MM.1S (cell line): Measurements from ENCODE around the gene RNF115.

Source experiments
- DNase-seq: peaks from one replicate; pipeline ENCODE4 v3.0.0-alpha.2; 2015
- H2AFZ ChIP-seq: fragments of 300-600 bp; sonication (generic); 2 replicates; pipeline ENCODE4 v1.6.0; 2016; ENCODE audit warnings: antibody characterized with exemption, low read length
- H3F3A ChIP-seq: fragments of 300-600 bp; sonication (generic); 2 replicates; pipeline ENCODE4 v1.6.1; 2016; ENCODE audit warnings: mild to moderate bottlenecking, antibody characterized with exemption, low read length, moderate library complexity, mixed read lengths; ENCODE audit not compliant: insufficient read depth
- H3K27ac ChIP-seq: fragments of 300-600 bp; sonication (generic); 2 replicates; pipeline ENCODE4 v1.5.1; 2016; ENCODE audit warnings: mild to moderate bottlenecking, low read length
- H3K27me3 ChIP-seq: fragments of 300-600 bp; sonication (generic); replicated peaks from 2 replicates; pipeline ENCODE4 v1.6.0; 2016; ENCODE audit warnings: low read length; ENCODE audit not compliant: insufficient read depth
- H3K36me3 ChIP-seq: fragments of 300-600 bp; sonication (generic); replicated peaks from 2 replicates; pipeline ENCODE4 v1.6.1; 2016; ENCODE audit warnings: mild to moderate bottlenecking, low read length, mixed read lengths; ENCODE audit not compliant: insufficient read depth
- H3K4me1 ChIP-seq: fragments of 300-600 bp; sonication (generic); 2 replicates; pipeline ENCODE4 v1.6.1; 2016; ENCODE audit warnings: low read length, mixed read lengths
- H3K4me2 ChIP-seq: fragments of 300-600 bp; sonication (generic); 2 replicates; pipeline ENCODE4 v1.6.0; 2016; ENCODE audit warnings: low read depth, low read length
- H3K4me3 ChIP-seq: fragments of 300-600 bp; sonication (generic); 2 replicates; pipeline ENCODE4 v1.5.1; 2016; ENCODE audit warnings: low read length, mixed read lengths
- H3K79me2 ChIP-seq: fragments of 300-600 bp; sonication (generic); 2 replicates; pipeline ENCODE4 v1.6.1; 2016; ENCODE audit warnings: mixed run types, low read length, mixed read lengths
- H3K9ac ChIP-seq: fragments of 300-600 bp; sonication (generic); 2 replicates; pipeline ENCODE4 v1.6.1; 2016; ENCODE audit warnings: low read length, mixed read lengths
- H3K9me2 ChIP-seq: fragments of 300-600 bp; sonication (generic); replicated peaks from 2 replicates; pipeline ENCODE4 v1.6.1; 2016; ENCODE audit warnings: mild to moderate bottlenecking, low read length, mixed read lengths; ENCODE audit not compliant: insufficient read depth
- H3K9me3 ChIP-seq: fragments of 300-600 bp; sonication (generic); replicated peaks from 2 replicates; pipeline ENCODE4 v1.6.1; 2016; ENCODE audit warnings: mild to moderate bottlenecking, low read length, mixed read lengths; ENCODE audit not compliant: insufficient read depth
- H4K20me1 ChIP-seq: fragments of 300-600 bp; sonication (generic); 2 replicates; pipeline ENCODE4 v1.6.1; 2016; ENCODE audit warnings: mild to moderate bottlenecking, low read length, moderate library complexity, mixed read lengths; ENCODE audit not compliant: insufficient read depth
- CTCF ChIP-seq: fragments of 300-600 bp; sonication (generic); IDR thresholded peaks from 2 replicates; pipeline ENCODE4 v1.5.1; 2016; ENCODE audit warnings: antibody characterized with exemption, low read length, mixed read lengths
- EZH2 ChIP-seq: fragments of 300-600 bp; sonication (generic); optimal IDR thresholded peaks from 2 replicates; pipeline ENCODE3; 2017; ENCODE audit warnings: low read depth, mild to moderate bottlenecking, antibody characterized with exemption, low read length, mixed read lengths
- EZH2phosphoT487 ChIP-seq: fragments of 300-600 bp; sonication (generic); IDR thresholded peaks from 2 replicates; pipeline ENCODE4 v1.6.1; 2018; ENCODE audit warnings: antibody characterized with exemption, low read length

RNF115 gene

GRCh38 chr1:145849356-145850160 is 25.7 kb upstream of the RNF115 start:
- DNase-seq = no peak
- H3K9ac ChIP-seq = no peak overlapping the region
- H3K36me3 ChIP-seq = no peaks in the 10 kb centered on the region; the same call in 1 of the 2 replicates

GRCh38 chr1:145847827-145848226 is 23.9 kb upstream of the RNF115 start:
- Histone ChIP-seq H3K4me1 (peaks cover 14% of the 10 kb centered on the region), H3K36me3 (no peaks in the 10 kb centered on the region; the same call in 1 of the 2 replicates), H2AFZ (no peak overlapping the region), H3K4me3 (no peak overlapping the region), H3K9me2 (no peaks in the 10 kb centered on the region), H3K4me2 (no peak overlapping the region), H3K9me3 (no peaks in the 10 kb centered on the region), H4K20me1 (no peaks in the 10 kb centered on the region), H3F3A (peaks cover 27% of the 10 kb centered on the region), H3K27me3 (no peaks in the 10 kb centered on the region), H3K9ac (no peak overlapping the region), H3K79me2 (no peaks in the 10 kb centered on the region), H3K27ac (no peak overlapping the region)
- TF ChIP-seq EZH2 (no peak), EZH2phosphoT487 (no peak), CTCF (no peak)
- DNase-seq = no peak

More at GRCh38 chr1:145849356-145850160, 25.7 kb upstream of the RNF115 start:
- Histone ChIP-seq H3K9me3 (no peaks in the 10 kb centered on the region), H3K27me3 (no peaks in the 10 kb centered on the region), H3K4me1 (peaks cover 7% of the 10 kb centered on the region), H3K4me3 (no peak overlapping the region), H2AFZ (no peak overlapping the region), H3K9me2 (no peaks in the 10 kb centered on the region), H3K4me2 (no peak overlapping the region), H4K20me1 (no peaks in the 10 kb centered on the region), H3K27ac (no peak overlapping the region), H3F3A (peaks cover 15% of the 10 kb centered on the region), H3K79me2 (no peaks in the 10 kb centered on the region)
- no peak for TF ChIP-seq EZH2phosphoT487
- no peak for TF ChIP-seq EZH2
- TF ChIP-seq CTCF = peak; percentile 59

- TF ChIP-seq CTCF (peak; percentile 92), EZH2 (no peak)
- H3K9ac ChIP-seq = peak overlapping the region; percentile 58; the same call in 1 of the 2 replicates
- H3K36me3 ChIP-seq = peaks cover 3% of the 10 kb centered on the region; the same call in 1 of the 2 replicates
- H3K4me1 ChIP-seq = peaks cover 14% of the 10 kb centered on the region
- H4K20me1 ChIP-seq = no peaks in the 10 kb centered on the region
- H3K9me3 ChIP-seq = no peaks in the 10 kb centered on the region
- H3K27ac ChIP-seq = peak overlapping the region; percentile 47; the same call in 1 of the 2 replicates
- H3K4me2 ChIP-seq = peak overlapping the region; percentile 98
- peaks cover 27% of the 10 kb centered on the region for H3F3A ChIP-seq
- H2AFZ ChIP-seq = peak overlapping the region; percentile 69
- H3K9me2 ChIP-seq = no peaks in the 10 kb centered on the region
- no peaks in the 10 kb centered on the region for H3K79me2 ChIP-seq
- peak overlapping the region; percentile 69 for H3K4me3 ChIP-seq
- peak; percentile 39 for DNase-seq
- H3K27me3 ChIP-seq = no peaks in the 10 kb centered on the region
Measured at GRCh38 chr1:145846201-145846612, 22.3 kb upstream of the RNF115 start.
